Measurements from ENCODE around the gene DNASE1L1. TPM values are rescaled to one million over a fixed set of nuclear protein-coding genes. Genes with fewer than 3 reads are reported as not detected.
A peak's percentile ranks its signal among the peaks of the same experiment; 100 is the strongest.

DNASE1L1 gene
- total RNA-seq, 2 donors from 2014 or later: 36.8 to 70.7 TPM

GRCh38 chrX:154352012-154352401 is 57.0 kb downstream of the DNASE1L1 start:
- Histone ChIP-seq H3K4me1 (replicated peaks) (no peaks in the 10 kb centered on the region), H3K27ac (no peak overlapping the region), H3K4me3 (no peak overlapping the region), H3K36me3 (no peaks in the 10 kb centered on the region), H3K9me3 (no peaks in the 10 kb centered on the region), H3K27me3 (replicated peaks; ENCODE audit: insufficient read depth) (no peaks in the 10 kb centered on the region)
- TF ChIP-seq POLR2A (IDR thresholded peaks at IDR 0.05) (no peak), CTCF (IDR thresholded peaks at IDR 0.05) (no peak), POLR2AphosphoS5 (IDR thresholded peaks at IDR 0.05) (no peak)
- intact Hi-C loops (cut with DNase I): no loop called here
- 76% methylated on average over 5 of the region's 14 CpGs for WGBS
- no peak for DNase-seq (ENCODE audit: low spot score)

Small RNA genes lying within 50 kb of the gene (microRNA-seq; reads per million reads assigned to microRNA genes)
- 3.6 reads per million, percentile 39 among the genes with 10 or more reads in this experiment for gene MIR6858

Small RNA genes lying within 50 kb of the gene (small RNA-seq; reads per million reads assigned to genes)
- gene MIR6858: 0.50 to 0.56 reads per million in 2 donors
- 0 reads per million in 2 donors for gene SNORA70

Other genes starting within 250 kb of the DNASE1L1 start
- not detected for gene OPN1MW, start 226.7 kb downstream of the DNASE1L1 start, total RNA-seq
- not detected for gene OPN1MW2, start 189.5 kb downstream of the DNASE1L1 start, total RNA-seq
- not detected for gene OPN1MW3, start 151.7 kb downstream of the DNASE1L1 start, total RNA-seq
- gene TEX28, start 114.1 kb downstream of the DNASE1L1 start, total RNA-seq: 1 to 10 TPM in 1 of 2 donors, not detected in 1; 1.5 TPM
- 100 to 1,000 TPM in 1 of 2 donors, not detected in 1; 113 TPM for gene TKTL1, start 113.5 kb downstream of the DNASE1L1 start, total RNA-seq
- 1,000 to 10,000 TPM; 1,711 to 2,337 TPM for gene FLNA, start 34.6 kb downstream of the DNASE1L1 start, total RNA-seq
- 10 to 100 TPM; 61.4 to 66.1 TPM for gene EMD, start 30.0 kb downstream of the DNASE1L1 start, total RNA-seq
- 1,000 to 10,000 TPM; 3,702 to 5,500 TPM for gene RPL10, start 10.9 kb downstream of the DNASE1L1 start, total RNA-seq
- gene TAFAZZIN, start 2.3 kb upstream of the DNASE1L1 start, total RNA-seq: 10 to 100 TPM; 25.7 to 56.5 TPM
- 100 to 1,000 TPM; 110 to 149 TPM for gene ATP6AP1, start 19.4 kb upstream of the DNASE1L1 start, total RNA-seq
- gene GDI1, start 27.9 kb upstream of the DNASE1L1 start, total RNA-seq: 100 to 1,000 TPM in 1 of 2 donors, 10 to 100 TPM in 1; 52.9 to 148 TPM
- gene FAM50A, start 34.9 kb upstream of the DNASE1L1 start, total RNA-seq: 10 to 100 TPM; 32.9 to 35.8 TPM
- 10 to 100 TPM; 15.7 to 21.0 TPM for gene PLXNA3, start 49.0 kb upstream of the DNASE1L1 start, total RNA-seq
- gene LAGE3, start 70.0 kb upstream of the DNASE1L1 start, total RNA-seq: 10 to 100 TPM; 39.1 to 44.2 TPM
- 10 to 100 TPM; 31.9 to 53.7 TPM for gene UBL4A, start 77.4 kb upstream of the DNASE1L1 start, total RNA-seq
- gene SLC10A3, start 81.4 kb upstream of the DNASE1L1 start, total RNA-seq: 10 to 100 TPM; 28.0 to 45.6 TPM
- 10 to 100 TPM; 52.0 to 72.7 TPM for gene FAM3A, start 107.0 kb upstream of the DNASE1L1 start, total RNA-seq
- gene G6PD, start 137.6 kb upstream of the DNASE1L1 start, total RNA-seq: 100 to 1,000 TPM in 1 of 2 donors, 10 to 100 TPM in 1; 27.9 to 300 TPM
- 10 to 100 TPM; 16.4 to 31.7 TPM for gene IKBKG, start 138.4 kb upstream of the DNASE1L1 start, total RNA-seq
- gene CTAG1A, start 175.9 kb upstream of the DNASE1L1 start, total RNA-seq: 10 to 100 TPM in 1 of 2 donors, not detected in 1; 11.8 TPM
- gene CTAG1B, start 210.0 kb upstream of the DNASE1L1 start, total RNA-seq: 1 to 10 TPM in 1 of 2 donors, not detected in 1; 8.7 TPM
- 10 to 100 TPM in 1 of 2 donors, not detected in 1; 15.4 TPM for gene CTAG2, start 244.3 kb upstream of the DNASE1L1 start, total RNA-seq

Measured in prostate gland (tissue), 2 donors.